ENCODE data around the gene RAD9A.
A peak's percentile ranks its signal among the peaks of the same experiment; 100 is the strongest.

Gene RAD9A

DNA sequence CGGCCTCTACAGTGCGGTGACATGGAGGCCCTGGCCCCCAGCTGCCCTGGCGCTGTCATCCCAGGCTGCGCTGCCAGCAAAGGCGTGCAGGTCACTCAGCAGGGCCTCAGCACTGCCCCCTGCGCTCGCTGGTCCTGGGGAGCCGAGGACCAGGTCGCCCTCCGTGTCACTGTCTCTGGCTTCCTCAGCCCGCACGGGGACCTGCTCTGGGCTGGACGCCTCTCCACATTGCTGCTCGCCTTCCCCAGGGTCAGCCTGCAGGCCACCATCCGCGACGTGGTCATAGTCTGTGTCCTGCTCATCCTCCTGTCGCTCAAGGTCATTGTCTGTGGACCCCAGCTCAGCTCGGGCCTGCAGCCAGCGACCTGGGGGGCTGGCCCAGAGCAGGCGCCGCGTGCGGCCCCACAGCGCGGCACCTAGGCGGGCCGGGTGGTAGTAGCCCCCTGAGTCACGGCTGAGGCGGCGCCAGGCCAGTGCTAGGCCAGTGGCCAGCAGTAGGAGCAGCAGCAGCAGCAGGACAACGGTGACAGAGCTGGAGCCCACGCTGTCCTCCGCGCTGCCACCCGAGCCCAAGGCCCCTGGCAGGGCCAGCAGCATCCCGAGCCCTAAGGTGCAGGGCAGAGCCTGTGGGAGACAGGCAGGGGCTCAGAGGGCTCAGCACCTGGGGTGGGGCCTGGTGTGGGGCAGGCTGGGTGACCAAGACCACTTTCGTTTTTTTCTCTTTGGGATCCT, 44.1 kb downstream of the RAD9A start:
- no peak overlapping the region for H3K4me3 ChIP-seq (replicated peaks; ENCODE audit: low read depth, low read length)
- TF ChIP-seq, protein P1, sequence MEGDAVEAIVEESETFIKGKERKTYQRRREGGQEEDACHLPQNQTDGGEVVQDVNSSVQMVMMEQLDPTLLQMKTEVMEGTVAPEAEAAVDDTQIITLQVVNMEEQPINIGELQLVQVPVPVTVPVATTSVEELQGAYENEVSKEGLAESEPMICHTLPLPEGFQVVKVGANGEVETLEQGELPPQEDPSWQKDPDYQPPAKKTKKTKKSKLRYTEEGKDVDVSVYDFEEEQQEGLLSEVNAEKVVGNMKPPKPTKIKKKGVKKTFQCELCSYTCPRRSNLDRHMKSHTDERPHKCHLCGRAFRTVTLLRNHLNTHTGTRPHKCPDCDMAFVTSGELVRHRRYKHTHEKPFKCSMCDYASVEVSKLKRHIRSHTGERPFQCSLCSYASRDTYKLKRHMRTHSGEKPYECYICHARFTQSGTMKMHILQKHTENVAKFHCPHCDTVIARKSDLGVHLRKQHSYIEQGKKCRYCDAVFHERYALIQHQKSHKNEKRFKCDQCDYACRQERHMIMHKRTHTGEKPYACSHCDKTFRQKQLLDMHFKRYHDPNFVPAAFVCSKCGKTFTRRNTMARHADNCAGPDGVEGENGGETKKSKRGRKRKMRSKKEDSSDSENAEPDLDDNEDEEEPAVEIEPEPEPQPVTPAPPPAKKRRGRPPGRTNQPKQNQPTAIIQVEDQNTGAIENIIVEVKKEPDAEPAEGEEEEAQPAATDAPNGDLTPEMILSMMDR (IDR thresholded peaks at IDR 0.05; ENCODE audit: low read length, missing control alignments), result no peak
- DNase-seq (ENCODE audit: low read depth), result no peak

DNA sequence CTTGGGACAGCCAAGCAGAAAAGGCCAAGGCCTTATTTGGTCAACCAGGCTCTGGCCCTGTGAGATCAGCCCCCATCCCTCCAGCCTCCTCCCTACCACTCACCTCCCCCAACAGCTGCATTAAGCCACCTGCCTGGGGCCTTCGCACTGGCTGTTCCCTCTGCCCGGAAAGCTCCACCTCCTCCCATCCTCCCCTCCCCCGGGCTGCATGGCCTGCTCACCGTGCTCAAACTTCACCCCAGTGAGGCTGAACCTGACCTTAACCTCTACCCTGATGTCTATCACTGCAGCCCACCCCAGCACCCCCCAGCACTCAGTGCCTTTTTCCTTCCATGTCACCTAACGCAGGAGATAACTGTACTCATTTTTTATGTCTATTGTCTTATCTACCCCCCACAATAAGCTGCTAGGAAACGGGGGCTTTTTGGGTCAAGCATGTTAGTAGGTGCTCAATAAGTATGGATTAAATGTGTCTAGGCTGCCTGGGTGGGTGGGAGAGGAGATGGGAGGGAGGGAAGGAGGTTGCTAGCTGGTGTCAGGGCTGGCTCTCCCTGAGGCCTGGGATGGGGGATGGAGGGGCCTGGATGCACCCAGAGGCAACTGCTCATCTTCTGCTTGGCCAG, 44.8 kb downstream of the RAD9A start:
- TF ChIP-seq, protein P1 (IDR thresholded peaks at IDR 0.05; ENCODE audit: low read length, missing control alignments), result no peak
- DNase-seq (ENCODE audit: low read depth), result no peak
- no peak overlapping the region for H3K4me3 ChIP-seq (replicated peaks; ENCODE audit: low read depth, low read length)

DNA sequence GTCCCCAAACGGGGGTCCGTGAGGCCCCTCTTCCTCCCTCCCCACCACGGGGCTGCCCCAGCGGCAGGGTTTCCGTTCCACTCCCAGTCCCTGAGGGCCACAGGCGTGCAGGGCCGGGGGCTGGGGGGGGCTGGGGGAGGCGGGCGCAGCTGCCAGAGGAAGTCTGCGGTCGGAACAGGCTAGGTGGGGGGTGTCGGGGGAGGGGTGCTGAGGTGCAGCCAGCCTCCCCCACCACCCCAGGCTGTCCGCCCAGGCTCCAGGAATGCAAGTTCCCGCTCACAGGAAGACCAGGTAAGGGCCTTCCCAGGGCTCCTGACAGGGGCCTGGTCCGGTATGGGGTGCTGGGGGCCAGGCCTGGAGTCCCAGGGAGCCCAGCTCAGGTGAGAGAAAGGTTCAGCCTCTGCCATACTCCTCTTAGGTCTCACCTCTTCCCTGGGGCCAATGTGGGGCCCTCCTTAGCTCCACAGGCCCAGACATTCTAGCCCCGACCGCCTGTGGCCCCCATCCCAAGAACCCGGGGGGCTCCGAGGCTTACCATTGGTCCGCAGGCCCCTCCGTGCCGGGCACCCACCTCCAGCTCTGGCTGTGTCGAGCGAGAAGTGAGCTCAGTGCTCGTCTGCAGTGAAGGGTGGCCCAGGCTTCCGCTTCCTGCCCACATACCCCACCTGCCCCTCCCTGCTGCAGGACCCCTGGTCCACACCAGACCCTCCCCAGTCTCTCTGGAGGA, 45.5 kb downstream of the RAD9A start, which contains the start of gene PTPRCAP:
Gene PTPRCAP (minus strand): TSS at position 601 of the 727 bp plus-strand sequence. CDS start 63 bp downstream, at position 538.
- DNase-seq (ENCODE audit: low read depth), result no peak
- H3K4me3 ChIP-seq (replicated peaks; ENCODE audit: low read depth, low read length), result no peak within 1 kb of the TSS
- TF ChIP-seq, protein P1 (IDR thresholded peaks at IDR 0.05; ENCODE audit: low read length, missing control alignments), result no peak

DNA sequence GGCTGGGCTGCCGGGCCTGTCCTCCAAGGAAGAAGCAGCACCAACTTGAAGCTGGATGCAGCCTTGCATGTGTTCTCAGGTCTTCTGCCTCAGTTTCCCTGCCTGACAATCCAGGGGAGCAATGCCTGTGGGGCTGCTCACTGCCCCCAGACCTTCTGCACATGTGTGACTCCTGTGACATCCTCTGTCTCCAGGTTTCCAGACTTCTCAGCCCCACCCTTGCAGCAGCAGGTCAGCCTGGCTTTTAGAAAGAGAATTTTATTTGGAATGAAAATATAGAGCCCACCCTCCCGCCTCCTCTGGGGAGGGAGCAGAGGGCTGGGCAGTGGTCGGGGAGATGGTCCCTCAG, 46.0 kb downstream of the RAD9A start:
- DNase-seq (ENCODE audit: low read depth), result no peak
- TF ChIP-seq, protein P1 (IDR thresholded peaks at IDR 0.05; ENCODE audit: low read length, missing control alignments), result no peak
- no peak overlapping the region for H3K4me3 ChIP-seq (replicated peaks; ENCODE audit: low read depth, low read length)

DNA sequence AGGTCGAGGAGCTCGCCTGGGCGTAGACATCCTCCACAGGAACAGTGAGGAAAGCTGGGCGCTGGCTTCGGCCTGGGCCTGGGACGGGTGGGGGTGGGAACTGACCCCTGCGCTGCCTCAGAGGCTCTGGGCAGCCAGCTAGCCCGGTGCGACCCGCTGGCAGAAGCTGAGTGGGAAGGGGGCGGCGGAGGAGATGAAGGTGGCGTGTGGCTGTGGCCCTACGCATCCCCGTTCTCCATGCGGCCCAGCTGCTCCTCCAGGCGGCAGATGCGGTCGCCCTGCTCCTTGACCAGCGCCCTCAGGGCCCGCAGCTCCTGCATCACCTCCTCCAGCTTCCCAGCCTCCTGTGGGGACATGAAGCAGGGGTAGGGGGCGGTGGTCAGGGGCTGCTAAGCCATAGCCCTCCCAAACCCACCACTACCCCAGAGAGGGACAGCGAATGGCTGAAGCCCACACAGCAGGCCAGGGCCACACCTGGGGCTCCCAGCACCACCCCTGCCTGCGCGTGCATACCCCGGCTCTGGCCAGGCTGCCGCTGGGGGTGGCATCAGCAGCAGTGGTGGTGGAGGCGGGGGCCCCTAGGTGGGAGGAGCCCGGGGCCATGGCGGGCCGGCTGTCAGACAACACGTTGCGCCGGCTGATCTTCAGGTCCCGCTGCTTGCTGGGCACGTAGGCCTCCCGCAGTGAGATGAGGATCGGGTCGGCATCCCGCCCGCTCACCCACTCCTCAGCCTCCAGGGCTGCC, 46.5 kb downstream of the RAD9A start:
- TF ChIP-seq, protein P1 (IDR thresholded peaks at IDR 0.05; ENCODE audit: low read length, missing control alignments), result no peak
- H3K4me3 ChIP-seq (replicated peaks; ENCODE audit: low read depth, low read length), result no peak overlapping the region
- no peak for DNase-seq (ENCODE audit: low read depth)

DNA sequence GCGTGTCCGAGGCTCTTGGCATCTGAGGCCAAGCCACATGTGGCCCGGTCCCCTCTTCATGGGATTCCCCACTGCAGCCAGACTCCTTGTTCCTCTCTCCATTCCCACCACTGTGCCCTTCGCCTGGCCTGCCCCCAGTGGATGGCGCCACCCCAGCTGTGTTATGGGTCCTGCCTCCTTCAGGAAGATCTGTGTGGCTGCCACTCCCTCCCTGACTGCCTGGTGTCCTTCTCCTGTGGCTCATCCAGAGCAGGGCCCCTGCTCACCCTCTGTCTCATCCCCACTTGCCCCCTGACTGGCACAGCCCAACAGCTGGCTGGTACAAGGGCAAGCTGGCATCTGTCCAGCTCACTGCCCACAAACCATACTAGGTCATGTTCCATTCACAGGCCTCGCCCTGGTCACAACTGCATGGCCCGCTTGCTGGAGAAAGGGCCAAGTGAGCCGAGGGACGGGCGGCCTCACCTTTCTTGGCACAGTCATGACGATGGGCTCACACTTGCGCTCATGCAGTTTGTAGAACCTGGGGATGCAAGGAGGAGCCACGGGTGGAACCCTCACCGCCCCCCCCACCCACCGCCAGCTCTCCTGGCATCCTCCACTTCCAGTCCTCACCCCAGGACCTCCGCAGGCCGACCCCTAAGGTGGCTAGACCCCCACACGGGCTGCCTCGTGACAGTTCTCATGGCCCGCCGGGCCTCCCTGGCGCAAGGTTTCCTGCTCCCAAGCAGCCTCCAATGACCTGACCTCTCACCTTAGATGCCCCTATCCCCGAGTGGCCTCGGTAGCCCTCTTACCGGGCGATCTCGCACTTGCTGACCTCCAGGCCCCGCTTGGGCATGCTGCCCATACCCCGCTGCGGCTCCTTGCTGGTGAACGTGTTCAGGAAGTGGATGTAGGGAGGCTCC, 47.8 kb downstream of the RAD9A start:
- no peak for DNase-seq (ENCODE audit: low read depth)
- no peak overlapping the region for H3K4me3 ChIP-seq (replicated peaks; ENCODE audit: low read depth, low read length)
- TF ChIP-seq, protein P1 (IDR thresholded peaks at IDR 0.05; ENCODE audit: low read length, missing control alignments), result peak; percentile 13

Measured in fibroblast of pulmonary artery (primary cell).